Choroid plexus epithelial cell (primary cell): ENCODE measurements around the gene MCM8.

Experiments used
- DNase-seq: peaks from one replicate; pipeline ENCODE4 v3.0.0-alpha.2; 2010; ENCODE audit warnings: low read depth
- H3K4me3 ChIP-seq: 2 replicates; pipeline ENCODE4 v1.5.1; 2011; ENCODE audit warnings: low read depth, mild to moderate bottlenecking, control low read depth, low read length, moderate library complexity
- CTCF ChIP-seq: conservative IDR thresholded peaks from 2 replicates; pipeline ENCODE4 v1.5.1; 2011; ENCODE audit warnings: low read depth, mild to moderate bottlenecking, control low read depth, inconsistent platforms, low read length, moderate library complexity

MCM8 gene

GRCh38 chr20:6044115-6044514, 93.7 kb downstream of the MCM8 start:
- no peak overlapping the region for H3K4me3 ChIP-seq
- no peak for DNase-seq
- TF ChIP-seq CTCF, result no peak

DNA sequence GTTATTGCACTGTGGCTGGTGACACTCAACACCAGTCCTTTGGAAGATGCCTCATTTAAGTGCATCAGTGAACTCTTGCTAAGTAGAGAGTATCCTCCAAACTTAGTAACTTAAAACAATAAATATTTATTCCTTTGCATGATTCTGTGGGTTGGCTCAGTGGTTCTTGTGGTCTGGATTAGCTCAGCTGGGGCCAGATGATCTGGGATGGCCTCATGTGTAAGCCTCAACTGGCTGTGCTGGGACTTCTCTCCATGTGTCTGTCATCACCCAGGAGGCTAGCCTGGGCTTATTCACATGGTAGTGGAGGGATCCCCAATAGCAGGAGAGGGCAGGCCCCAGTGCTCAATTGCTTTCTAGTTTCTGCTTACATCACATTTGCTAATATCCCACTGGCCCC, 95.1 kb downstream of the MCM8 start:
- no peak overlapping the region for H3K4me3 ChIP-seq
- DNase-seq, result peak; percentile 60
- no peak for TF ChIP-seq CTCF

- TF ChIP-seq CTCF, result no peak
- no peak overlapping the region for H3K4me3 ChIP-seq
- DNase-seq, result no peak
Observed at GRCh38 chr20:6046432-6046831, 96.0 kb downstream of the MCM8 start.

GRCh38 chr20:6048391-6048790, 97.9 kb downstream of the MCM8 start:
- DNase-seq, result no peak
- no peak for TF ChIP-seq CTCF
- no peak overlapping the region for H3K4me3 ChIP-seq
